ENCODE results near the gene IL15.
"Not testable (repeated sequence)": the region's sequence is repeated elsewhere in the genome, so short reads cannot be mapped to it uniquely, and the experiment has no call there.

Gene IL15

DNA sequence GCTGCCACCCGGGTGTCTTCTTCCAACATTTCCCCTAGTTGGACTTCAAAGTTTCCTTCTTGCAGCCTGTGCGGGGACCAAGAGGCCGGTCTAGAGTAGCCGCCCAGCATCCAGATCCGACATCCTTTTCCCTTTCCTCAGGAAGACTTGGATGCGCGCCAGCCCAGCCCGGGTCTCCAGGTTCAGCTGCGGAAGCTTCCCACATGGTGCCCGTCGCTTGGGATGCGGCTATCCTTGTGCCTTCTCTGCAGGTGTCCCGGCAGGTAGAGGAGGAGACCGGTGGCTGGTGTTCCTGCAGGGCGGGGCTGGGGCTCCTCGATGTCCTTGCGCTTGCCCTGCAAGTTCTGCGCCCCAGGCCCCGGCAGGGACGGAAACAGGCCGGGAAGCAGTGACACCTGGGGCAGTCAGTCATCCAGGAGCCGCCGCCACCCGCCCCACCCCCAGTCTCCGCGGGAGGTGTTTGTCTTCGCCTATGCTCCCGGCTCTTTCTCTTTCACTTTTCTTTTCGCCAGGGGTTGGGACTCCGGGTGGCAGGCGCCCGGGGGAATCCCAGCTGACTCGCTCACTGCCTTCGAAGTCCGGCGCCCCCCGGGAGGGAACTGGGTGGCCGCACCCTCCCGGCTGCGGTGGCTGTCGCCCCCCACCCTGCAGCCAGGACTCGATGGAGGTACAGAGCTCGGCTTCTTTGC lies at the start of gene IL15:
TSS of gene IL15 (plus strand) at position 502 of the 689 bp plus-strand sequence. CDS start 82,882 bp downstream, outside the sequence.
- peak; percentile 50 for DNase-seq (ENCODE audit: low spot score)

DNA sequence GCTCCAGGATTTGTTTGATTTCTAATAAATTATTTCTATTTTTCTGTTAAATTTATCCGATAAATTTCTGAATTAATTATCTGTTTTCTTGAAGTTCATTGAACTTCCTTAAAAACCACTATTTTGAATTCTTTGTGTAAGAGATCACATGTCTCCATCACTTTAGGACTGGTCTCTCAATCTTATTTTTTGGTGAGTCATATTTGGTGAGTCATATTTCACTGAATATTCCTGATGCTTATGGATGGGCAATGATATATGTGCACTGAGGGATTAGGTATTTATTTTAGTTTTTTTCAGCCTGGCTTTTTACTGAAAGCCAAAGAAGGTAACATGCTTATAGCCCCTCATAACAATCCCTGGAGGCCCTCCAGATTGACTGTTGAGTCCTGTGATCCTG lies 48.5 kb upstream of the IL15 start:
- no peak for DNase-seq (ENCODE audit: low spot score)

GRCh38 chr4:141595531-141595930 lies 40.9 kb upstream of the IL15 start:
- DNase-seq (ENCODE audit: low spot score) = no peak

- DNase-seq (ENCODE audit: low spot score) = no peak
These were observed 36.5 kb upstream of the IL15 start for GRCh38 chr4:141599853-141600252.

DNA sequence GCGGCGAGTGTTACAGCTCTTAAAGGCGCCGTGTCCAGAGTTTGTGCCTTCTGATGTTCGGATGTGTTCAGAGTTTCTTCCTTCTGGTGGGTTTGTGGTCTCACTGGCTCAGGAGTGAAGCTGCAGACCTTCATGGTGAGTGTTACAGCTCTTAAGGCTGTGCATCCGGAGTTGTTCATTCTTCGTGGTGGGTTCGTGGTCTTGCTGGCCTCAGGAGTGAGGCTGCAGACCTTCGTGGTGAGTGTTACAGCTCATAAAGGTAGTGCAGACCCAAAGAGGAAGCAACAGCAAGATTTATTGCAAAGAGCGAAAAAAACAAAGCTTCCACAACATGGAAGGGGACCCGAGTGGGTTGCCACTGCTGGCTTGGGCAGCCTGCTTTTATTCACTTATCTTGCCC lies 31.7 kb upstream of the IL15 start:
- DNase-seq (ENCODE audit: low spot score) = not testable (repeated sequence)

DNA sequence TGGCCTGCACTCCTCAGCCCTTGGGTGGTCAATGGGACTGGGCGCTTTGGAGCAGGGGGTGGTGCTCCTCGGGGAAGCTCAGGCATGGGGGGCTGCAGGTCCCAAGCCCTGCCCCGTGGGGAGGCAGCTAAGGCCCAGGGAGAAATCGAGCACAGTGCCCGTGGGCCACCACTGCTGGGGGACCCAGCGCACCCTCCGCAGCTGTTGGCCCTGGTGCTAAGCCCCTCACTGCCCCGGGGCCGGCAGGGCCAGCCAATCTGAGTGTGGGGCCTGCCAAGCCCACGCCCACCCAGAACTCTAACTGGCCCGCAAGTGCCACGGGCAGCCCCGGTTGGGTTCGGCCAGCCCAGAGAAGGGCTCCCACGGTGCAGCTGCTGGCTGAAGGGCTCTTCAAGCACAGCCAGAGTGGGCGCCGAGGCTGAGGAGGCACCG lies 30.9 kb upstream of the IL15 start:
- no peak for DNase-seq (ENCODE audit: low spot score)

GRCh38 chr4:141609243-141609642 lies 27.1 kb upstream of the IL15 start:
- no peak for DNase-seq (ENCODE audit: low spot score)

GRCh38 chr4:141610365-141610764 lies 26.0 kb upstream of the IL15 start:
- DNase-seq (ENCODE audit: low spot score) = no peak

DNA sequence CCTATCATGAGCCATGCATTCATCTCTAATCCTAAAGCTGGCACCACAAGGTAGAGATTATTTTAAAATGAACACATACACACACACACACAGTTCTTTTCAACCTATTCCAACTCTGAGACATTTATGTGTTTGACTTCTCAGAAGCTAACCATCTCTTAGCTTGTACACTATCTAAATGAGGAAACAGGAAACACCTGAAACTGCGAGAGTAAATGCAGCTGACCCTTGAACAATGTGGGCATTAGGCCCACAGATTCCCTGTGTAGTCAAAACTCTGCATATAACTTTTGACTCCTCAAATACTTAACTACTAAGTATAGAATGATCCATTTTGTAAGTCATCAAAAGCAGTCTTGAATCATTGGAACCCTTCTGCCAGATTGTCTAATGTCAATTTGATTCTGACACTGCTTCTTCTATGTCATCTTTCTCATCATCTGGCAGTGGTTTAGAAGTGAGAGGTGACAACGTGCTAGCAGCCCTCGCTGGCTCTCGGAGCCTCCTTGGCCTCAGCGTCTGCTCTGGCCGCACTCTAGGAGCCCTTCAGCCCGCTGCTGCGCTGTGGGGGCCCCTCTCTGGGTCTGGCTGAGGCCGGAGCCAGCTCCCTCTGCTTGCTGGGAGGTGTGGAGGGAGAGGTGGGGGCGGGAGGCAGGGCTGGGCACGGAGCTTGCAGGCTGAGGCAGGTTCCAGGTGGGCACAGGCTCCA lies 21.4 kb upstream of the IL15 start:
- DNase-seq (ENCODE audit: low spot score) = no peak

- not testable (repeated sequence) for DNase-seq (ENCODE audit: low spot score)
These were observed 20.8 kb upstream of the IL15 start for GRCh38 chr4:141615587-141615918.

DNA sequence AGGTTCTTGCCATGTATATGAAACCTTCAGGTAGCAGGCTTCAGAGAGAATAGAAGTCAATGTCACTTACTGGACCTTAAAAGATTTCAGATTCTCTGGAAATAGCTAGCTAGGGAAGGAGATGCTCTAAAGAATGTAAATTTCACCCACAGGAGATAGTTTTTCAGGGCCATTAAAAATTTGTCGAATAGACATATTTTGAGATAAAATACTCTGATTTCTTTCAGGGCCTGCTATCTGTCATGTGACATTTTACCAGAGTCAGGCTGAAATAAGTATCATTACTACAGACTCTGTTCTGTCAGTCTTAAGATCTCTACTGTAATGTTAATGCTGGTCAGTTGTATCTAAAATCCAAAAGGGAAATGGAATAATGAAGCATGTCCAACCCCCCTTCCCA lies 15.7 kb upstream of the IL15 start:
- DNase-seq (ENCODE audit: low spot score) = no peak

- no peak for DNase-seq (ENCODE audit: low spot score)
These were observed 11.4 kb upstream of the IL15 start for GRCh38 chr4:141625023-141625422.

DNA sequence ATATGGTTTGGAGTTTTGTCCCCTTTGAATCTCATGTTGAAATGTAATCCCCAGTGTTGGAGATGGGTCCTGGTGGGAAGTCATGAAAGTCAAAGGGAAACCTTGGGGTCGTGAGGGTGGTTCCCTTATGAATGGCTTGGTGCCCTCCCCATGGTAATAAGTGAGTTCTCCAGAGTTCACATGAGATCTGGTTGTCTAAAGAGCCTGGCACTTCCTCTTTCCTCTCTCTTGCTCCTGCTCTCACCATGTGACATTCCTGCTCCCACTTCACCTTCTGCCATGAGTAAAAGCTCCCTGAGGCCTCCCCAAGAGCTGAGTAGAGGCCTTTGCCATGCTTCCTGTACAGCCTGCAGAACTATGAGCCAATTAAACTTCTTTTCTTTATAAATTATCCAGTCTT lies 5.5 kb upstream of the IL15 start:
- DNase-seq (ENCODE audit: low spot score) = no peak

DNA sequence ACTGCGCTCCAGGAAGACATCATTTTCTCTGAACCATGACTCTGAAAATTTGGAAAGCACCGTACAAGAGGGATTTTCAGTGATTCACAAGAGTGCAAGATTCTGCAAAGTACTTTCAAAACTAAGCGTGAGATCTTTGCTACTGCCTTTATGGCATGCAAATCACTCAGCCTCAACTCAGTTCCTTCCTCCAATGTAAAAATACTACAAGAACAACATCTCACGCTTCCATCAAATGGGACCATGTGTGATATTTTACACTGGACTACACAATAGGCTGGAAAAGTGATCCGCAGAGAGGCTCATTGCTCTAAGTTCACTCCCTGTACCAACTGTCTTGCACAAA lies 674 bp upstream of the IL15 start:
- peak; percentile 2 for DNase-seq (ENCODE audit: low spot score)

- DNase-seq (ENCODE audit: low spot score) = peak; percentile 12
These were observed 533 bp downstream of the IL15 start for GRCh38 chr4:141636771-141637460.

DNA sequence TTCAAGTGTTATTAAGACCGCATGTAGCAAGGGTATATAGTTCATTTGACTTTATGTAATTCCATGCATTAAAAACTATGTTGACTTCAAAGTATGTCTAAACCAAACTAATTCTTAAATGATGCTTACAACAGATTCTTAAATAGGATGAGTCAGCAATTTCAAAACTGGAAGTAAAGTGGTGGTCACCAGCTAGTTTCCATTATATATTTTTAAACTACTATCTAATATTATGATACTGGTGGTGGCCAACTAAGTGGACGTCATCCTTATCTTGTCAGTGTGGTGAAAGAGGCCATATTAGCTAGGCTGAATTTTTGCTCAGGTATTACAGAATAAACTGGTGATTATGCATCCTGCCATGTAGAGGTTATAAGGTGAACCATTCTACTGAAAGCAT lies 1.2 kb downstream of the IL15 start:
- DNase-seq (ENCODE audit: low spot score) = no peak

GRCh38 chr4:141638230-141638629 lies 1.8 kb downstream of the IL15 start:
- no peak for DNase-seq (ENCODE audit: low spot score)

DNA sequence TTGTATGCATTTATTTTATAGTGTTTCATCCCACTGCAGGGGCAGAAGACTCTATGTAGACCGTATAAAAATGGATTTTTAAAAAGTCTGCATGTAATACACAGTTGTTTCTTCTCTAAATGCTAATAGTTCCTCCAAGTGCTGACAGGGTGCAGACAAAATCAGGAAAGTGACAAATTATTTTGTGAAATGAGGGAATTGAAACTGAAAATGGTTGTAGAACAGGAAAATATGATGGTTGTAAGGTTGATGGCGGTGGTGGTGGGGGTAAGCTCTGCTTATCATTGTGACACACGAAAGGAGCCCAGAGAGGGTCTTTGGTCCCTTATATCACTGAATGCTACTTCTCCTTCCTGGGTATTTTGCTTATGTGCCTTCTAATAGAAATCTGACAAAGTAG lies 4.3 kb downstream of the IL15 start:
- DNase-seq (ENCODE audit: low spot score) = no peak

DNA sequence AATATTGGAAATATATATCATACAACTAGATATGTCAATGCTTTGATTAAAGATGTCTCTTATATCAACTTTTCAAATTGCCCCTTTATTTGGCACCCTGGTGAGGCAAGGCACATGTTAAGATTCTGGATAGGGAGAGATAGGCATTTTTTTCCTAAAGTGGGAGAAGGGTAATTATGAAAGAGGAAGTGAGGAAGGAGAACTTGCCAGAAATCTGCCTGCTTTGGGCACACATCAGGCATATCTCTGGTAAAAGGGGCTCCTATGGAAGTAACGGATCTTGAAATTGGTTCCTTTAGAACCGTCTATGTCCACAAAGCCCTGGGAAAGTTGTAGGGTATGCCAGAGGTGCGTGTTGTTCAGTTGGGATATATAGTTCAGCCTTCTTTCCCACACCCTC lies 5.7 kb downstream of the IL15 start:
- no peak for DNase-seq (ENCODE audit: low spot score)

- no peak for DNase-seq (ENCODE audit: low spot score)
These were observed 6.3 kb downstream of the IL15 start for GRCh38 chr4:141642711-141643110.

GRCh38 chr4:141643557-141643956 lies 7.2 kb downstream of the IL15 start:
- no peak for DNase-seq (ENCODE audit: low spot score)

- no peak for DNase-seq (ENCODE audit: low spot score)
These were observed 9.4 kb downstream of the IL15 start for GRCh38 chr4:141645611-141646340.

DNA sequence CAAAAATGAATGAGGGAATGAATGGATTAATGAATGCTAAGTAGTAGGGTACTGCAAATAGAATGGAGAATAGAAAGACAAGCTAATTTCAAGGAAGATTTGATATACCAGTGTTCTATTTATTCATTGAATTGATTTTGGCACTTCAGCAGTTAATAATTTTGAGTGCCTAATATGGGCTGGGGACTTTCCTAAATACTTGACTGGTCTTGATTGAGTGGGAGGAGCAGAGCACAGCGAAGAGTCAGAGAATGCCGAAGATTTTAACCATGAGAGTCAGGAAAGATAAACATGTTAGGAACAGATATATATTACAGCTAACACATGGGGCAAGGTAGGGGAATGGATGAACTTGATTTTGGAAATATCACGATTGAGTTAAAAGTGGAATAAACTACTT lies 10.6 kb downstream of the IL15 start:
- DNase-seq (ENCODE audit: low spot score) = no peak
